Measurements from ENCODE around the gene RPS6KA2.

DNA sequence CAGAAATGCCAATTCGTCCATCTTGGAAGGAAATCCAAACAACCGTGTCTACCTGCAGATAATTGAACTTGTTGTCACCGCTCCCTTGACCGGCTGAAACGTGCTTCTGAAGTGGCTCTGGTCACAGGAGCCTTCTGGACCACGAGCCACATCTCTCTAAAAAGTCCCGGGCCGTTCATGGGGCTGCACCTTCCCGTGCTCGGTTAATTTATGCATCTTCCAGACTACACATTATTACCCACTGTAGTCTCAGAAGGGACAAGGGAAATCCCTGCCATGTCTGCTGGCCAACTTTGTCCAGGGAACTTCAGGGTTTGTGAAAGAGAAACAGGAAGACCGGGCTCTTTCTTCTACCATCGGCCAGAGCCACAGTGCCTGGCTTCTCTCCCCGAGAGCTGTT, 180.9 kb downstream of the RPS6KA2 start:
- TF ChIP-seq EZH2 (IDR thresholded peaks at IDR 0.05; ENCODE audit: insufficient read depth, poor library complexity, severe bottlenecking) (no peak), EZH2phosphoT487 (IDR thresholded peaks at IDR 0.05; ENCODE audit: insufficient read depth, low read depth) (no peak)

Measured in GM23248 (cell line).